ENCODE data around the gene B3GLCT. TPM values are rescaled to one million over a fixed set of nuclear protein-coding genes. Genes with fewer than 3 reads are reported as not detected.

Gene B3GLCT
- total RNA-seq, 1 donor from 2014 or later: 11.2 TPM

GRCh38 chr13:31223640-31224039 lies 23.9 kb downstream of the B3GLCT start:
- TF ChIP-seq EZH2 (IDR thresholded peaks at IDR 0.05; ENCODE audit: insufficient read depth, low read length): no peak
- no peak for TF ChIP-seq CTCF (IDR thresholded peaks at IDR 0.05; ENCODE audit: insufficient read depth, low read depth, low read length)
- H3K4me3 Mint-ChIP-seq (ENCODE audit: unreplicated experiment): no peak overlapping the region
- FAIRE-seq: no peak
- no peak overlapping the region for H2AFZ ChIP-seq (ENCODE audit: low read depth, low read length)
- no peak overlapping the region for H3K4me2 ChIP-seq (ENCODE audit: low read length)
- H3K9ac ChIP-seq (ENCODE audit: low read length): no peak overlapping the region
- H3K27ac ChIP-seq (ENCODE audit: low read depth, low read length): no peak overlapping the region
- H3K4me3 ChIP-seq (ENCODE audit: insufficient read depth, low read depth, low read length): no peak overlapping the region
- no peaks in the 10 kb centered on the region for H3K79me2 ChIP-seq (ENCODE audit: insufficient read depth, low read length)
- no peaks in the 10 kb centered on the region for H3K27me3 ChIP-seq (ENCODE audit: insufficient read depth, low read length)
- peaks cover 16% of the 10 kb centered on the region for H3K4me1 Mint-ChIP-seq (ENCODE audit: low read depth, unreplicated experiment)
- H3K4me1 ChIP-seq (ENCODE audit: insufficient read depth, low read length): no peaks in the 10 kb centered on the region
- no peak overlapping the region for H3K27ac Mint-ChIP-seq (ENCODE audit: unreplicated experiment)
- H3K36me3 Mint-ChIP-seq (ENCODE audit: low read depth, unreplicated experiment): peaks cover 4% of the 10 kb centered on the region
- no peaks in the 10 kb centered on the region for H3K9me3 ChIP-seq (ENCODE audit: insufficient read depth, low read depth, low read length)
- H4K20me1 ChIP-seq (ENCODE audit: insufficient read depth, low read length): no peaks in the 10 kb centered on the region
- no peak for DNase-seq (ENCODE audit: low read depth)
- H3K27me3 Mint-ChIP-seq (ENCODE audit: low read depth, unreplicated experiment): no peaks in the 10 kb centered on the region
- H3K9me3 Mint-ChIP-seq (ENCODE audit: unreplicated experiment): no peaks in the 10 kb centered on the region
- no peaks in the 10 kb centered on the region for H3K36me3 ChIP-seq (ENCODE audit: insufficient read depth, low read length)

DNA sequence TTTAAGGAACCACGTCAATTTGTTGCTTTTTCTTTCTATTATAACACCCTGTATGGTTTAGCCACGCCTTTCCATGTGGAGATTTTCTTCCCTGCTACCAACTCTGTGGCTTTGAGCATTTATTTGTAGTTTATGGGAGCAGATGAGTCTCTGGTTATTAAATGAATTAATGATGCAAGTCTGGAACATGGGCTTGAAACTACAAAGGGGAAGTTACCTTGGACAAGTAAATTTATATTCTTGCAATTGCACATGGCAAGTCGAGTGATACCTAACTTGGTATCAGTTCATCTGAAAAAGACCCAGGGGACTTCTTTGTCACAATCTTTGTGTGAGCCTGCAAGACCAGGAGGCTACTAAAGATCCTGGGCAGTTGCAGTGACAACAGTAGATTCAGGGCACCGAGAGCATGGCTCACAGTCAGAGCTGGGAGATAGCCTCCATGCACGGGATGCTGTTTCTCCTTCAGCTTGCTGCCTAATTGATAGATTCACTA lies 24.4 kb downstream of the B3GLCT start:
- no peaks in the 10 kb centered on the region for H3K27me3 ChIP-seq (ENCODE audit: insufficient read depth, low read length)
- no peaks in the 10 kb centered on the region for H3K9me3 ChIP-seq (ENCODE audit: insufficient read depth, low read depth, low read length)
- H3K4me2 ChIP-seq (ENCODE audit: low read length): no peak overlapping the region
- no peaks in the 10 kb centered on the region for H3K36me3 ChIP-seq (ENCODE audit: insufficient read depth, low read length)
- no peaks in the 10 kb centered on the region for H3K79me2 ChIP-seq (ENCODE audit: insufficient read depth, low read length)
- no peak overlapping the region for H3K4me3 Mint-ChIP-seq (ENCODE audit: unreplicated experiment)
- H3K4me1 Mint-ChIP-seq (ENCODE audit: low read depth, unreplicated experiment): peaks cover 16% of the 10 kb centered on the region
- no peak overlapping the region for H3K4me3 ChIP-seq (ENCODE audit: insufficient read depth, low read depth, low read length)
- no peaks in the 10 kb centered on the region for H3K9me3 Mint-ChIP-seq (ENCODE audit: unreplicated experiment)
- DNase-seq (ENCODE audit: low read depth) (no peak), FAIRE-seq (no peak)
- TF ChIP-seq CTCF (IDR thresholded peaks at IDR 0.05; ENCODE audit: insufficient read depth, low read depth, low read length) (no peak), EZH2 (IDR thresholded peaks at IDR 0.05; ENCODE audit: insufficient read depth, low read length) (no peak)
- H3K27ac Mint-ChIP-seq (ENCODE audit: unreplicated experiment): no peak overlapping the region
- H2AFZ ChIP-seq (ENCODE audit: low read depth, low read length): no peak overlapping the region
- no peak overlapping the region for H3K27ac ChIP-seq (ENCODE audit: low read depth, low read length)
- H3K4me1 ChIP-seq (ENCODE audit: insufficient read depth, low read length): no peaks in the 10 kb centered on the region
- H3K27me3 Mint-ChIP-seq (ENCODE audit: low read depth, unreplicated experiment): no peaks in the 10 kb centered on the region
- H4K20me1 ChIP-seq (ENCODE audit: insufficient read depth, low read length): no peaks in the 10 kb centered on the region
- no peak overlapping the region for H3K9ac ChIP-seq (ENCODE audit: low read length)
- peaks cover 4% of the 10 kb centered on the region for H3K36me3 Mint-ChIP-seq (ENCODE audit: low read depth, unreplicated experiment)

GRCh38 chr13:31224963-31225559 lies 25.3 kb downstream of the B3GLCT start:
- no peaks in the 10 kb centered on the region for H3K9me3 ChIP-seq (ENCODE audit: insufficient read depth, low read depth, low read length)
- H3K27me3 ChIP-seq (ENCODE audit: insufficient read depth, low read length): no peaks in the 10 kb centered on the region
- no peak overlapping the region for H2AFZ ChIP-seq (ENCODE audit: low read depth, low read length)
- H3K36me3 ChIP-seq (ENCODE audit: insufficient read depth, low read length): no peaks in the 10 kb centered on the region
- TF ChIP-seq EZH2 (IDR thresholded peaks at IDR 0.05; ENCODE audit: insufficient read depth, low read length) (no peak), CTCF (IDR thresholded peaks at IDR 0.05; ENCODE audit: insufficient read depth, low read depth, low read length) (no peak)
- no peak overlapping the region for H3K4me2 ChIP-seq (ENCODE audit: low read length)
- no peak overlapping the region for H3K9ac ChIP-seq (ENCODE audit: low read length)
- H3K27ac ChIP-seq (ENCODE audit: low read depth, low read length): no peak overlapping the region
- H3K9me3 Mint-ChIP-seq (ENCODE audit: unreplicated experiment): no peaks in the 10 kb centered on the region
- DNase-seq (ENCODE audit: low read depth): no peak
- H4K20me1 ChIP-seq (ENCODE audit: insufficient read depth, low read length): no peaks in the 10 kb centered on the region
- peaks cover 16% of the 10 kb centered on the region for H3K4me1 Mint-ChIP-seq (ENCODE audit: low read depth, unreplicated experiment)
- no peak overlapping the region for H3K27ac Mint-ChIP-seq (ENCODE audit: unreplicated experiment)
- H3K27me3 Mint-ChIP-seq (ENCODE audit: low read depth, unreplicated experiment): no peaks in the 10 kb centered on the region
- no peaks in the 10 kb centered on the region for H3K79me2 ChIP-seq (ENCODE audit: insufficient read depth, low read length)
- H3K4me1 ChIP-seq (ENCODE audit: insufficient read depth, low read length): no peaks in the 10 kb centered on the region
- no peak overlapping the region for H3K4me3 Mint-ChIP-seq (ENCODE audit: unreplicated experiment)
- FAIRE-seq: no peak
- peaks cover 4% of the 10 kb centered on the region for H3K36me3 Mint-ChIP-seq (ENCODE audit: low read depth, unreplicated experiment)
- no peak overlapping the region for H3K4me3 ChIP-seq (ENCODE audit: insufficient read depth, low read depth, low read length)

All from astrocyte (in vitro differentiated cells and primary cell).